GM12874 (cell line): Measurements from ENCODE around the gene TEP1.

ENCODE experiments used
- TF ChIP-seq, protein P1 (sequence below): IDR thresholded peaks from 2 replicates; pipeline ENCODE4 v1.5.1; 2011; ENCODE audit warnings: low read depth, mild to moderate bottlenecking, control low read depth, low read length, moderate library complexity; ENCODE audit not compliant: insufficient read depth

TEP1 gene

DNA sequence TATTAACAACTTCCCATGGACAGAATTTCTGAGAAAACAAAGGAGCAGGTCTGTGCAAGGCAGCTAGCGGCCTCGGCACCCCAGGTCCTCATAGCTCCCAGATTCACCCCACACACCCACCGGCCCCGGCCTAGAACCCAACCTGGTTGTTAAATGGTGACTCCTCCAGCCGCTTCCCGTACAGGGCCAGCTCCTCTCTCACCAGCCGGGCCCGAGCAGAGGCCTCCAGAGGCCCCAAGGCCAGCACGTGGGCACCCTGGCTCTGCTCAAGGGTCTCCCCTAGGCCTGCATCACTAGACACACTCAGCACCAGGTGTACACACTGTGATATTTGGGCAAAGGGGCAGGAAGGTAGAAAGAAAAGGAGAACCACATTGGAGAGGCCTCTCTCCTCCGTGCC is 30.3 kb downstream of the TEP1 start:
- TF ChIP-seq, protein P1, sequence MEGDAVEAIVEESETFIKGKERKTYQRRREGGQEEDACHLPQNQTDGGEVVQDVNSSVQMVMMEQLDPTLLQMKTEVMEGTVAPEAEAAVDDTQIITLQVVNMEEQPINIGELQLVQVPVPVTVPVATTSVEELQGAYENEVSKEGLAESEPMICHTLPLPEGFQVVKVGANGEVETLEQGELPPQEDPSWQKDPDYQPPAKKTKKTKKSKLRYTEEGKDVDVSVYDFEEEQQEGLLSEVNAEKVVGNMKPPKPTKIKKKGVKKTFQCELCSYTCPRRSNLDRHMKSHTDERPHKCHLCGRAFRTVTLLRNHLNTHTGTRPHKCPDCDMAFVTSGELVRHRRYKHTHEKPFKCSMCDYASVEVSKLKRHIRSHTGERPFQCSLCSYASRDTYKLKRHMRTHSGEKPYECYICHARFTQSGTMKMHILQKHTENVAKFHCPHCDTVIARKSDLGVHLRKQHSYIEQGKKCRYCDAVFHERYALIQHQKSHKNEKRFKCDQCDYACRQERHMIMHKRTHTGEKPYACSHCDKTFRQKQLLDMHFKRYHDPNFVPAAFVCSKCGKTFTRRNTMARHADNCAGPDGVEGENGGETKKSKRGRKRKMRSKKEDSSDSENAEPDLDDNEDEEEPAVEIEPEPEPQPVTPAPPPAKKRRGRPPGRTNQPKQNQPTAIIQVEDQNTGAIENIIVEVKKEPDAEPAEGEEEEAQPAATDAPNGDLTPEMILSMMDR: no peak

DNA sequence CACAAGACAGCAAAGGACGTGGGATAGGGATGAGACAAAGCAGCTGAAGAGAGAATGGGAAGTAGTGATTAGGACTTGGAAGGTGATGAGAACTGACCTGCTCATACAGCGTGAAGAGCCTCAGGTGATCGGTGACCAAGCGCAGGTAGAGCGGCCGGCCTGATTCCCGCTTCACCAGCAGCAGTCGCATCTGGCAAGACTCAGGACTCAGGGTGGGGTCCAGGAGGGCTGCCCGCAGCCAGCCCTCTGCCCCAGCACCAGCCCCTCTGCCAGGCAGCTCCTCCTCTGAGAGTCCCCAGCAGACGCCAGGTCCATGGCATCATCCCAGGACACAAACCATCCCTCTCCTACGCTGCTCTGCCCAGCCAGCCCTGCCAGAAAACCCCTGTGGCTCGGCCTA is 30.8 kb downstream of the TEP1 start:
- TF ChIP-seq, protein P1: no peak

DNA sequence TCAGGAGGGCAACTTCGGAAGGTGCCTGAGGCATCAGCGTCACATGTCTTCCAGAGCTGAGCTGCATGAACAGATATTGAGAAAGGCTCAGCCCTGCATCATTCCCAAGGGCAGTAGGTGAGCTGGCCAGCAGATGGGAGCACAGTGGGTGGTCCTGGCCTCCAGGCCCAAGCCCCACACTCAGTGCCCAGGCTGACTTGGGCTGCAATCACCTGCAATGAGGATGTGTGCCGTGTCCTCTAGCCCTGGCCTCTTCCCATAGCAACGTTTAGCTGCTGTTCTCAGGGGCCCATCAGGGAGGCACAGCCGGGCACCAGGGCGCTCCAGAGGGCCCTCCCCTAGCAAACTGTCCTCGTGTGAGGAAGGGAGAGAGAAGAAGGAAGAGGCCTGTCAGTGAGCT is 32.0 kb downstream of the TEP1 start:
- TF ChIP-seq, protein P1: no peak

DNA sequence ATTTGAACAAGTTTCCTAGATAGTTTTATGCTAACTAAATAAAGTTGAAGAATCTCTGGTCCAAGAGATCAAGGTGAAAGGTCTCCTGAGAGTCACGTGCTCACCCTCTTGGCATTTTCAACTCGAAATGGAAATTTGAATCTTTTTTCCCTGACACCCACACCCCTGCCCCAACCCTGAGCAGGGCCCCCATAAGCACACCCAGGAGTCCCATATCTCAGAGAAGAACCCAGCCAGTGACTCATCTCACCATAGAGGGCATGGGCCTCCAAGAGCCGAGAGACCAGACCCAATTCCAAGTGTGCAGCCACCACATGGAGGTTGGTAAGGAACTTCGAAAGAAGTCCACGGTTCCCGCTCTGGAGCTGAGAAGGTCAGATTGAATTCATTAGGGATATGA is 32.6 kb downstream of the TEP1 start:
- TF ChIP-seq, protein P1: no peak

DNA sequence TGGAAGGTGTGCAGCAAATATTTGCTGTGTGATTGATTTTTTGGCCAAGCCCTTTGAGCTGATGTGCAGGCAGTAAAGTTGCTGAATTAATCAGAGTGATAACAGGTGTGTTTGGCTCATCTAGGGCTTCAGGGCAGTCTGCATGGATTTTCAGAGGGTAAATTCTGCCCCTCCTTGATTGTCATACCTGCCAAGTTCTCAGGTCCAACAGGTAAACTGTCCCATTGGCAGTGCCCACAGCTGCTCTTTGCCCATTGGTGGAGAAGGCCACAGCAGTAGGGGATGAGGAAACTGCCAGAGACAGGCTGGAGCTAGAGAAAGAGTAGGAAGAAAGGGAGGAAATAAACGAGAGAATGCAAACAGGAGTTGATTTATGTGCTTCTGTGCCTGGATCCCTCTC is 33.6 kb downstream of the TEP1 start:
- TF ChIP-seq, protein P1: no peak

DNA sequence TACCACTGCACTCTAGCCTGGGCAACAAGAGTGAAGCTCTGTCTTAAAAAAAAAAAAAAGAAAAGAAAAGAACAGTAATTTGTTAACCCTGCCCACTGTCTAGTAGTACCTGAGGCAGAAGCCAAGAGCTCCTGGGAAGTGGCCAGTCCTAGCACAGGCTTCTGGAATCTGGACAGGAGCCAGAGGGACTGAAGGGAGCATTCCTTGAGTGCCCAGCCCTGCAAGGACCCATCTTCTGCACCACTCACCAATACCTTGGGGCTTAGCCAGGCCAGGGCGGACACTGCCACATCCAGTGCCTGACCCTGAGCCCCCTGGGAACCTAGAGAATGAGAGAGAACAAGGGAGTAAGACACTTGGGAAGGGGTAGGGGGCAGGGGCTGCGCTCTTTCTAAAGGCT is 36.1 kb downstream of the TEP1 start:
- TF ChIP-seq, protein P1: no peak

DNA sequence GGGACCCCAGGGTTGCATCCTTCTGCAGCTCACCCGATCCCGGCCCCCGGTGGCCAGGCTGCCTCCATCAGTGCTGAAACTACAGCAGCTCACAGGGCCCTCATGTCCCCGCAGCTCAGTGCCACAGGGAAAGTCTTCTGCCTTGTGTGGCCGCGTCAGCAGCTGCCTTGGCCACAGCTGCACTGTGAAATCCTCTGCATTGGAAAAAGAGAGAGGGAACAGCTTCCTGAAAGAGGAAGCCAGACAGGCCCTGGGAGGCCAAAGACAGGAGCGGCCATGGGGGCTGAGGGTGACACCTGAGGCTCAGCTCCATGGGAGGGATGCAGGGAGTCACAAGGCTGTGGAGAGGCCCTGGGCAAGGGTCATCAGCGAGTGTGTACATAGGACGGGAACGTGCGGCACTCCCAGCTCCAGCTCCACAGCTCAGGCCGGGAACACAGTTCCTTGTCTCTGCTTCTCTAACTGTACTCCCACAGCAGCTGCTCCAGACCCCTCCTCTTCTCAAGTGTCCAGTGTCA is 37.2 kb downstream of the TEP1 start:
- TF ChIP-seq, protein P1: no peak
